Esophagus muscularis mucosa (tissue), 3 donors: ENCODE results near the gene TEX38.
"Not testable (repeated sequence)": the region's sequence is repeated elsewhere in the genome, so short reads cannot be mapped to it uniquely, and the experiment has no call there.

Experiments used
- CTCF ChIP-seq, 3 experiments: fragments of 200-600 bp in 2 of 3; fragments of 450-650 bp in 1 of 3; sonication (generic) in 2 of 3; IDR thresholded peaks; one replicate each; pipeline ENCODE4 v1.5.1; 2017 to 2019; ENCODE audit warnings: antibody characterized with exemption in 3 of 3, mild to moderate bottlenecking in 2 of 3, moderate library complexity in 1 of 3
- POLR2A ChIP-seq: fragments of 450-650 bp; IDR thresholded peaks from one replicate; pipeline ENCODE4 v1.6.1; 2017; ENCODE audit warnings: antibody characterized with exemption, moderate library complexity, mild to moderate bottlenecking, low read depth
- POLR2AphosphoS5 ChIP-seq, 2 donors: sonication (generic); formaldehyde crosslinking; IDR thresholded peaks; one replicate each; pipeline ENCODE4 v1.6.1; 2017; ENCODE audit warnings: antibody characterized with exemption in 2 of 2

- TF ChIP-seq CTCF (IDR thresholded peaks at IDR 0.05); POLR2A; POLR2AphosphoS5 (IDR thresholded peaks at IDR 0.05): not testable (repeated sequence)
These were observed 8.7 kb upstream of the TEX38 start for GRCh38 chr1:46662919-46663318.
